Fibroblast of the aortic adventitia (primary cell): ENCODE data around the gene RAB14. TPM values are rescaled to one million over a fixed set of nuclear protein-coding genes. Genes with fewer than 3 reads are reported as not detected.

Experiments used
- DNase-seq: peaks from one replicate; pipeline ENCODE4 v3.0.0-alpha.2; 2010; ENCODE audit warnings: low read depth
- H3K4me3 ChIP-seq: 2 replicates; pipeline ENCODE4 v1.5.1; 2011; ENCODE audit warnings: low read depth, mild to moderate bottlenecking, control low read depth, low read length, moderate library complexity
- total RNA-seq: library from RNA; depleted of rRNA; stranded (reverse); fragments of >200 nt; gene quantifications from 2 replicates; pipeline ENCODE4 v1.2.3, GENCODE V29; 2012; ENCODE audit warnings: low replicate concordance
- TF ChIP-seq, protein P1 (sequence below): IDR thresholded peaks from 2 replicates; pipeline ENCODE4 v1.5.1; 2011; ENCODE audit warnings: mild to moderate bottlenecking, low read length, control low read depth, inconsistent platforms; ENCODE audit not compliant: insufficient read depth

RAB14 gene
- total RNA-seq, 1 donor = 47.8 TPM

DNA sequence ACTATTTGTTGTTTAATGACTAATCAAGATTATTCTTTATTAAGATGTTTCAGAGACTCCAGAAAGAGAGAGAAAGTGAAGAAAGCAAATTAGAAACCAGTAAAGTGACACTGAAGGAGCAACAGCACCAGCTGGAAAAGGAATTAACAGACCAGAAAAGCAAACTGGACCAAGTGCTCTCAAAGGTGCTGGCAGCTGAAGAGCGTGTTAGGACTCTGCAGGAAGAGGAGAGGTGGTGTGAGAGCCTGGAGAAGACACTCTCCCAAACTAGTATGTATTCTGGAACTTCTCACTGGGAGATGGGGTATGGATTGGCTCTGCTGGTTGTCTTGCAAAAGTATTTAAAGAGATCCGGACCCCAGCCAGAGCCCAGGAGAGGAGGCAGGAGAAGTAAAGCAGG, 33.6 kb downstream of the RAB14 start:
- no peak overlapping the region for H3K4me3 ChIP-seq
- DNase-seq = no peak

DNA sequence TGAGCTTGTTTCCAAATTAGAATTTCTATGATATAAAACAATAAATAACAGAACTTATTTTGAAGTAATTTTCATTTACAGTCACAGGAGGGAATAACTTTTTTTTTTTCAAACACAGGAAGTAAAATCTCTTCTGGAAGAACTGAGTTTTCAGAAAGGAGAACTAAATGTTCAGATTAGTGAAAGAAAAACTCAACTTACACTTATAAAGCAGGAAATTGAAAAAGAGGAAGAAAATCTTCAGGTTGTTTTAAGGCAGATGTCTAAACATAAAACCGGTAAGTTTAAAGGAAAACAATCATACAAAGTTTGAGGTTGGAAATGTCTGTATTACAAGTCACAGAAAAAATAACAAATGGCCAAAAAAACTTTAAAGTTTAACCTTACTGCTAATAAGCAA, 41.6 kb downstream of the RAB14 start:
- DNase-seq = no peak
- TF ChIP-seq, protein P1, sequence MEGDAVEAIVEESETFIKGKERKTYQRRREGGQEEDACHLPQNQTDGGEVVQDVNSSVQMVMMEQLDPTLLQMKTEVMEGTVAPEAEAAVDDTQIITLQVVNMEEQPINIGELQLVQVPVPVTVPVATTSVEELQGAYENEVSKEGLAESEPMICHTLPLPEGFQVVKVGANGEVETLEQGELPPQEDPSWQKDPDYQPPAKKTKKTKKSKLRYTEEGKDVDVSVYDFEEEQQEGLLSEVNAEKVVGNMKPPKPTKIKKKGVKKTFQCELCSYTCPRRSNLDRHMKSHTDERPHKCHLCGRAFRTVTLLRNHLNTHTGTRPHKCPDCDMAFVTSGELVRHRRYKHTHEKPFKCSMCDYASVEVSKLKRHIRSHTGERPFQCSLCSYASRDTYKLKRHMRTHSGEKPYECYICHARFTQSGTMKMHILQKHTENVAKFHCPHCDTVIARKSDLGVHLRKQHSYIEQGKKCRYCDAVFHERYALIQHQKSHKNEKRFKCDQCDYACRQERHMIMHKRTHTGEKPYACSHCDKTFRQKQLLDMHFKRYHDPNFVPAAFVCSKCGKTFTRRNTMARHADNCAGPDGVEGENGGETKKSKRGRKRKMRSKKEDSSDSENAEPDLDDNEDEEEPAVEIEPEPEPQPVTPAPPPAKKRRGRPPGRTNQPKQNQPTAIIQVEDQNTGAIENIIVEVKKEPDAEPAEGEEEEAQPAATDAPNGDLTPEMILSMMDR = no peak
- H3K4me3 ChIP-seq = no peak overlapping the region

More for the DNA sequence above, 33.6 kb downstream of the RAB14 start:
- TF ChIP-seq, protein P1 = no peak

DNA sequence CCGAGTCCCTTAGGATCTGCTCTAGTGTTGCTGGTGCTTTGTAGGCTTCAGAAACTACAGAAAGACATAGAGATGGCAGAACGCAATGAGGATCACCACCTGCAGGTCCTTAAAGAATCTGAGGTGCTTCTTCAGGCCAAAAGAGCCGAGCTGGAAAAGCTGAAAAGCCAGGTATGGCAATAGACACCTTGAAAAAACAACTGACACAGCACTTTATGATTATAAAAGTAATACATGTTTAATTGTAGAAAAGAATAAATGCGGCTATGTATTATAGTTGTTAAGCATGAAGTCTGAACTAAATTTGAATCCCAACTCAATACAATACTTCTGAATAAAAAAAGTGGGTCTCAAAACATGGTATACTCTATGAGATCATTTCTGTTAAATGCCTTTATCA, 43.7 kb downstream of the RAB14 start:
- TF ChIP-seq, protein P1 = no peak
- no peak for DNase-seq

DNA sequence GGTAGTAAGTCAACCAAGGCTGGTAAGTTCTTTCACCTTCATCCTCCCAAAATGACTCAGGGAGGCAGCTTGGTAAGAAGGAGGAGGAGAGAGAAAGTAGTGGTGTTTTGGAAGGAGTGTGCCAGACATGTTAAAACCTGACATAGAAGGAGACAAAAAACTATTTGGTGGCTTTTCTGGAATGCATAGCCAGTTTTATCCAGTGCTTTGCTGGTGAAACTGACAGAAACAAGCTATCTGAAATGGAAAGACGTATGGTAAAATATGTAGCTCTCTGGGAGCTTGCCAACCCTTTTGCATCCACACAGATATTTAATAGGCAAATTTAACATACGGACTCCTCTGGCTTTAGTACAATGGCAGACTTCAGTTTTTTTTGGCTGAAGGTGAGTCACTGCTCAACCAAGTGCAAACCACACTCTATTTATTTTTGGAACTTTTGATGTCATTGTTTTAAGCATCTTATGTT, 45.4 kb downstream of the RAB14 start:
- peak overlapping the region; percentile 7 for H3K4me3 ChIP-seq

More for the DNA sequence above, 43.7 kb downstream of the RAB14 start:
- H3K4me3 ChIP-seq = no peak overlapping the region

DNA sequence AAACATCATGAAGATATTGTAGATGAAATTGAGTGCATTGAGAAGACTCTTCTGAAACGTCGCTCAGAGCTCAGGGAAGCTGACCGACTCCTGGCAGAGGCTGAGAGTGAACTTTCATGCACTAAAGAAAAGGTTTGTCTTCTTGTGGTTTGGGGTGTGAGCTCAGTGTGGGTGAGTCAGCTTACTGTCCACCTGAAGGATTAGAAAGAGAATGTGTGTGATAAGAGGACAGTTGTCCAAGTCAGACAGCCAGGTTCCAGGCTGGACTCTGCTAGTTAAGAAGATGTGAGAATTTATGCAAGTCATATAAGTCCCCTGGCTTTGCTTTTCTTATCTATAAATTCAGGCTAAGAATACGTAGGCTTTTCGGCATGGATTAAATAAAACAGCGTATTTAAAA, 46.9 kb downstream of the RAB14 start:
- H3K4me3 ChIP-seq = no peak overlapping the region
- TF ChIP-seq, protein P1 = no peak
- no peak for DNase-seq

More for the DNA sequence above, 45.4 kb downstream of the RAB14 start:
- TF ChIP-seq, protein P1 = no peak
- DNase-seq = peak; percentile 96

DNA sequence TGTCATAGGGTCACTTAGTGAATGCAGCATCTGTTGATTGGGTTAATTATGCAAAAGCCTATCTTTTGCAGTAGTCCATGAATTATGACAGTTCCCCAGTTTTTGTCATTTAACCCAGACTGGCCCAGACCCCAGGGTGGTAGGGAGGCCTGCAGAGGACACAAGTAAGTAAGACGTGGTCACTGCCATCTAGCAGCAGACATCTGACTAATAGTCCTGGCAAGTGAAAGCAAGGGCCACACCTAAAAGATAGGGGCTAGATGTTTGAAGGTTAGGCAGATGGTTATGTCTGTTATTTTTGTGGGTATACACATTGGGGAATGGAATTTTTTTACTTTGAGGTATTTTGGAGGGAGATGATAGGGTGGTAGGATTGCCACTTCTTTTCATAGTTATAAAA, 48.0 kb downstream of the RAB14 start:
- DNase-seq = peak; percentile 15
- TF ChIP-seq, protein P1 = no peak
- H3K4me3 ChIP-seq = no peak overlapping the region

DNA sequence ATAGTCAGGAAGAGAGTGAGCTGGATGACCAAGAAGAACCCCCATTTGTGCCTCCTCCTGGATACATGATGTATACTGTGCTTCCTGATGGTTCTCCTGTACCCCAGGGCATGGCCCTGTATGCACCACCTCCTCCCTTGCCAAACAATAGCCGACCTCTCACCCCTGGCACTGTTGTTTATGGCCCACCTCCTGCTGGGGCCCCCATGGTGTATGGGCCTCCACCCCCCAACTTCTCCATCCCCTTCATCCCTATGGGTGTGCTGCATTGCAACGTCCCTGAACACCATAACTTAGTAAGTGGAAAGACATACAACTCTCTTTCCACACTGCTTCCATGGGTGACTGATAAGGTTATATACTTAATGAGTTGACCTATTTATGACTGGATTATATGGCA, 51.5 kb downstream of the RAB14 start:
- no peak for DNase-seq
- H3K4me3 ChIP-seq = no peak overlapping the region
- TF ChIP-seq, protein P1 = no peak
